Neutrophil (primary cell): Measurements from ENCODE around the gene SETD3.

Source experiments
- H3K27ac ChIP-seq: fragments of 200-600 bp; sonication (generic); 2 replicates; pipeline ENCODE4 v1.5.1; 2016; ENCODE audit warnings: mild to moderate bottlenecking, moderate library complexity
- H3K27me3 ChIP-seq: fragments of 200-600 bp; sonication (generic); 2 replicates; pipeline ENCODE4 v1.6.0; 2016; ENCODE audit warnings: mild to moderate bottlenecking
- H3K36me3 ChIP-seq: fragments of 200-600 bp; sonication (generic); 2 replicates; pipeline ENCODE4 v1.5.1; 2017
- H3K4me1 ChIP-seq, 2 experiments: fragments of 200-600 bp in 1 of 2; sonication (generic) in 1 of 2; 1 replicate in 1 of 2; 2 replicates in 1 of 2; pipeline versions ENCODE4 v1.5.1 to v1.6.1; 2013 to 2016; ENCODE audit warnings: low read depth in 1 of 2, low read length in 1 of 2, mild to moderate bottlenecking in 1 of 2, moderate library complexity in 1 of 2; ENCODE audit not compliant: control insufficient read depth in 1 of 2, insufficient read depth in 1 of 2
- H3K4me3 ChIP-seq, 2 experiments: fragments of 200-600 bp in 1 of 2; sonication (generic) in 1 of 2; 1 replicate in 1 of 2; 2 replicates in 1 of 2; pipeline ENCODE4 v1.5.1; 2013 to 2016; ENCODE audit warnings: low read depth in 1 of 2, low read length in 1 of 2, mild to moderate bottlenecking in 1 of 2, moderate library complexity in 1 of 2
- H3K9me3 ChIP-seq: fragments of 200-600 bp; sonication (generic); 2 replicates; pipeline ENCODE4 v1.5.1; 2016
- TF ChIP-seq, protein P1 (sequence below): fragments of 200-600 bp; sonication (generic); IDR thresholded peaks from 2 replicates; pipeline ENCODE4 v1.5.1; 2016; ENCODE audit warnings: antibody characterized with exemption

Gene SETD3

DNA sequence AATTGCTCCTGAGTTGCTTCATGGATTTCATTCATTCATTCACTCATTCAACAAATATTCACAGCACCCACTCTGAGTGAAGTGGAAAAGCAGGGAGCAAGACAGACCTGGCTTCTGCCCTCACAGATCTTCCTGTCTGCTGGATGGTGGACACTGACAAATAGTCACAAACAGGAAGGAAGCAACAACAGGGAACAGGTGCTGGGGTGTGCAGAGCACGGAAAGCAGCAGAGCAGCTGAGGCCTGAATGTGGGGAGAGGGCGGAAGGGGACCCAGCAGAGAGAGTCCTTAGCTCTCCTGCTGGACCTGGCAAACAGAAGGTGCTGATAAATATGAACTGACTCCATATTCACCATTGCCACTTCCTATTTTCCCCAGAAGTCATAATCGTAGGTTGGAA lies 54.4 kb downstream of the SETD3 start:
- Histone ChIP-seq H3K4me3 (no peak overlapping the region), H3K27ac (no peak overlapping the region), H3K27me3 (no peaks in the 10 kb centered on the region), H3K36me3 (peaks cover 53% of the 10 kb centered on the region), H3K4me1 (no peaks in the 10 kb centered on the region), H3K9me3 (no peaks in the 10 kb centered on the region)
- TF ChIP-seq, protein P1, sequence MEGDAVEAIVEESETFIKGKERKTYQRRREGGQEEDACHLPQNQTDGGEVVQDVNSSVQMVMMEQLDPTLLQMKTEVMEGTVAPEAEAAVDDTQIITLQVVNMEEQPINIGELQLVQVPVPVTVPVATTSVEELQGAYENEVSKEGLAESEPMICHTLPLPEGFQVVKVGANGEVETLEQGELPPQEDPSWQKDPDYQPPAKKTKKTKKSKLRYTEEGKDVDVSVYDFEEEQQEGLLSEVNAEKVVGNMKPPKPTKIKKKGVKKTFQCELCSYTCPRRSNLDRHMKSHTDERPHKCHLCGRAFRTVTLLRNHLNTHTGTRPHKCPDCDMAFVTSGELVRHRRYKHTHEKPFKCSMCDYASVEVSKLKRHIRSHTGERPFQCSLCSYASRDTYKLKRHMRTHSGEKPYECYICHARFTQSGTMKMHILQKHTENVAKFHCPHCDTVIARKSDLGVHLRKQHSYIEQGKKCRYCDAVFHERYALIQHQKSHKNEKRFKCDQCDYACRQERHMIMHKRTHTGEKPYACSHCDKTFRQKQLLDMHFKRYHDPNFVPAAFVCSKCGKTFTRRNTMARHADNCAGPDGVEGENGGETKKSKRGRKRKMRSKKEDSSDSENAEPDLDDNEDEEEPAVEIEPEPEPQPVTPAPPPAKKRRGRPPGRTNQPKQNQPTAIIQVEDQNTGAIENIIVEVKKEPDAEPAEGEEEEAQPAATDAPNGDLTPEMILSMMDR, result no peak

DNA sequence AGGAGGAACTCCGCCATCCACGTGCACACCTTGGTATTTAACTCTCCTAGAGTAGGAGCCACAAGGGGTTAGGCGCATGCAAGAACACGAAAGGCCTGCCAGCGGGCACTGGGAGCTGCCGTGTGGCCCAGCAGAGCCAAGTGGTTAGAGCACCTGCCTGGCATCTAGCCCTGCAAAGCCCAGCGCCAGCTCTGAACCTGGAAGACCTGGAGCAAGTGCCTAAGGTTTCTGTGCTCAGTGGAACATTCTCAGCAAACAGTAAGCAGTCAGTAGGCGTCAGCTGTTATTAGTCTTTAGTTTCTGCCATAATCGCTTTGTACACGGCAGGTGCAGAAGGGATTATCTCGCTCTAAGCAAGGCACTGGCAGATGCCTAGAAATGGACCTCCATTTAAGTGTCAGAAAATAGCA lies 55.4 kb downstream of the SETD3 start:
- H3K4me1 ChIP-seq, result no peaks in the 10 kb centered on the region
- TF ChIP-seq, protein P1, result no peak
- H3K9me3 ChIP-seq, result no peaks in the 10 kb centered on the region
- H3K27me3 ChIP-seq, result no peaks in the 10 kb centered on the region
- peaks cover 43% of the 10 kb centered on the region for H3K36me3 ChIP-seq
- H3K4me3 ChIP-seq, result no peak overlapping the region
- H3K27ac ChIP-seq, result no peak overlapping the region

DNA sequence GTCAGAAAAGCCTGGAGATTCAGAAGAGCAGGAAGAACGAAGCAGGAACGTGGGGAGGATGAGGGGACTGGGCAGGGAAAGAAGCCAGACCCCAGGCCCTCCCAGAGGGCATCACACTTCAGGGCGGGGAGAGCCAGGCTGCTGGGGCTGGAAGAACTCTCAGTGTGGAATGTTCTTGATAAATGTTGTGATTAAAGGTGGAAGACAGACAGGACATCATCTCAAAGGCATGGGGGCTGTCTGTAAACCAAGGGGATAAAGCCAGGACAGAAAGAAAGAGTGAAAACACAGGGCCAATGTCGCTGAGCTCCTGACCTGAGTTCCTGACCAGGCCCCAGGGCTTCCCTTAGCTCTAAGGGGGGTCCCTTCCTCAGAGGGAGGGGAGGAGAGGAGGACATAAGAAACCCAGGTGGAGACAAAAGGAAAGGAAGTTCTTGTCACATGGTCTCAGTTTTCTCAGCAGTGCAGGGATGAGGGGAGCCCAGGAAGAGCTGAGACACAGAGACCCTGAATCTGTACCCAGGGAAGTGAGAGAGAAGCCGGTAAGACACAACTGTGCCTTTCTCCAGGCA lies 56.3 kb downstream of the SETD3 start:
- no peak overlapping the region for H3K4me3 ChIP-seq

DNA sequence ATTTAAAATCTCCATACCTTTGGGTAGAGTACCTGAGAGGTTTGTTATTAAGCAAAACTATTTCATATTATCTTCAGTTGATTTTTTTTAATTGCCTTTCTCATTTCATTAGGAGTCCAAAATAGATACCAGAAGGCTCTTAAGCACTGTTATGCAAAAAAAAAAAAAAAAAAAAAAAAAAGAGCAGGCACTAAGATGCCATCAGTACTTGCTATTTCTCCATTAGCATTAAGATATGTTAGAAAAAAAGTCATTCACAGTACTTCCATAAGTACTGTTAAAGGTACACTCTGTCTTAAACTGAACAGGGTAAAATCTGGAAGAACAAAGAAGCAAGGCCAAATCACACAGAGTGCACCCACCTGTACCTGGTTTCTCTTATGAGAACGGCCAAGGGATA lies 57.2 kb downstream of the SETD3 start:
- no peaks in the 10 kb centered on the region for H3K9me3 ChIP-seq
- peaks cover 33% of the 10 kb centered on the region for H3K36me3 ChIP-seq
- TF ChIP-seq, protein P1, result no peak

More for the DNA sequence above, 56.3 kb downstream of the SETD3 start:
- H3K36me3 ChIP-seq, result peaks cover 34% of the 10 kb centered on the region
- no peak overlapping the region for H3K27ac ChIP-seq
- no peaks in the 10 kb centered on the region for H3K27me3 ChIP-seq
- no peaks in the 10 kb centered on the region for H3K9me3 ChIP-seq
- TF ChIP-seq, protein P1, result no peak
- H3K4me1 ChIP-seq, result no peaks in the 10 kb centered on the region

DNA sequence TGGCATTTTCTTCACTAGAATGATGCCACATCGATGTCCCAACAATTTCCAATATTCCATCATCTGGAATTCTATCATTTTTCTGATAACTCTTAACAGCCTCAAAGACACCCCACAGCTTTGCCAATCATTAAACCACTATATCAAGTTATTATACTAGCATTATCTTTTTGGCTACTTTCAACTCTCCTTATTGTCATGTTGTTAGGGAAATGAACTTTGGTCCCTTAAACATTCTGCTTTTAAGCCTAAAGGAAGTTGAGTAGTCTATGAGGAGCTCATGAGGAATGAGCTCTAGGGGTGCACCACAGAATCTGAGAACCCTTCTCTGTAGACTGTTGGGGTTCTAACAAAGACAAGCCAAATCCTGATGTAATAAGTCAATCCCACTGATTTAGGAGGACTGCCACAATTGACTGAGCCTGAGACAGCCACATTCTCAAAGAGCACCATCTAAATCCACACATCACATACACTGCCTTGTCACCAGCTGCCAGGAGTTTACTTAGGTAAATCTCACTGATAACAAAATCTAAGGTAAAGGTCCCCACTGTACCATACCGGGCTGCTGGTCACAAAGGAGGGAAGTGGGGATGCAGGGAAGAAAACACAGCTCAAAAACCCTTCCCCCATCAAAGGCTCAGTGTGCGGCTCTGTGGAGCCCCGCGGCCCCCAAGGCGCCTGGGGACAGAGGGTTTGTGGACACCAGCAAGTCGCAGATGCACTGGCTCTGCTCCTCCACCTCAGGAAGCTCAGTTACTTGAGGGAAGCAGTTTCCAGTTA lies 58.2 kb downstream of the SETD3 start:
- no peaks in the 10 kb centered on the region for H3K4me1 ChIP-seq
- H3K4me3 ChIP-seq, result no peak overlapping the region
- H3K27ac ChIP-seq, result no peak overlapping the region
- H3K9me3 ChIP-seq, result no peaks in the 10 kb centered on the region
- TF ChIP-seq, protein P1, result no peak
- H3K27me3 ChIP-seq, result no peaks in the 10 kb centered on the region
- H3K36me3 ChIP-seq, result peaks cover 27% of the 10 kb centered on the region

More for the DNA sequence above, 57.2 kb downstream of the SETD3 start:
- H3K4me1 ChIP-seq, result no peaks in the 10 kb centered on the region
- no peak overlapping the region for H3K27ac ChIP-seq
- no peak overlapping the region for H3K4me3 ChIP-seq
- no peaks in the 10 kb centered on the region for H3K27me3 ChIP-seq
